Suprapubic skin (tissue), 4 donors: ENCODE results near the gene HYAL2. TPM values are rescaled to one million over a fixed set of nuclear protein-coding genes. Genes with fewer than 3 reads are reported as not detected.

Experiments used
- DNase-seq, 2 donors: peaks; one replicate each; pipeline ENCODE4 v3.0.0-alpha.2; 2019; ENCODE audit warnings: low spot score in 2 of 2
- H3K27ac ChIP-seq: fragments of 200-600 bp; sonication (generic); one replicate; pipeline ENCODE4 v1.5.1; 2019
- H3K27me3 ChIP-seq: fragments of 200-600 bp; sonication (generic); one replicate; pipeline ENCODE4 v1.5.1; 2019
- H3K36me3 ChIP-seq: fragments of 200-600 bp; sonication (generic); one replicate; pipeline ENCODE4 v1.5.1; 2019
- H3K4me1 ChIP-seq: fragments of 200-600 bp; sonication (generic); one replicate; pipeline ENCODE4 v1.5.1; 2019
- H3K4me3 ChIP-seq: fragments of 200-600 bp; sonication (generic); one replicate; pipeline ENCODE4 v1.5.1; 2019; ENCODE audit warnings: mild to moderate bottlenecking
- H3K9me3 ChIP-seq: fragments of 200-600 bp; sonication (generic); one replicate; pipeline ENCODE4 v1.5.1; 2019
- CTCF ChIP-seq, 2 donors: fragments of 200-600 bp in 1 of 2; fragments of 450-650 bp in 1 of 2; sonication (generic) in 1 of 2; IDR thresholded peaks; one replicate each; pipeline ENCODE4 v1.5.1; 2016 to 2019; ENCODE audit warnings: antibody characterized with exemption in 2 of 2, mild to moderate bottlenecking in 1 of 2, moderate library complexity in 1 of 2
- EP300 ChIP-seq: sonication (generic); formaldehyde crosslinking; IDR thresholded peaks from one replicate; pipeline ENCODE4 v1.6.1; 2017; ENCODE audit warnings: antibody characterized with exemption
- POLR2A ChIP-seq, 2 donors: fragments of 450-650 bp; IDR thresholded peaks; one replicate each; pipeline ENCODE4 v1.6.1; 2017; ENCODE audit warnings: antibody characterized with exemption in 2 of 2, mild to moderate bottlenecking in 2 of 2, moderate library complexity in 2 of 2
- POLR2AphosphoS5 ChIP-seq, 3 donors: sonication (generic); formaldehyde crosslinking; IDR thresholded peaks; one replicate each; pipeline ENCODE4 v1.6.1; 2017; ENCODE audit warnings: antibody characterized with exemption in 3 of 3
- WGBS: methylation state at CpG from one replicate; pipeline ENCODE4 v1.1.5; 2018; 5-methylcytosine and 5-hydroxymethylcytosine counted together
- total RNA-seq, 4 donors: library from RNA; depleted of rRNA; stranded (reverse); fragments of >200 nt; gene quantifications; one replicate each; pipeline ENCODE4 v1.1.0, GENCODE V29; 2016

The HYAL2 gene
- total RNA-seq, 4 donors from 2014 or later: 47.7 to 87.0 (median 80.3) TPM

- Histone ChIP-seq H3K9me3 (no peaks in the 10 kb centered on the region), H3K4me3 (peak overlapping the region; percentile 5), H3K27ac (peak overlapping the region; percentile 94), H3K4me1 (peaks cover 61% of the 10 kb centered on the region), H3K36me3 (peaks cover 34% of the 10 kb centered on the region), H3K27me3 (no peaks in the 10 kb centered on the region)
- DNase-seq: no peak
- TF ChIP-seq POLR2AphosphoS5 (IDR thresholded peaks at IDR 0.05) (no peak), CTCF (IDR thresholded peaks at IDR 0.05) (no peak), POLR2A (IDR thresholded peaks at IDR 0.05) (no peak), EP300 (no peak)
- WGBS: 41% methylated on average over 12 of the region's 12 CpGs
Measured at GRCh38 chr3:50333744-50334328, 11.3 kb upstream of the HYAL2 start.

- H3K27ac ChIP-seq: no peak overlapping the region
- no peaks in the 10 kb centered on the region for H3K9me3 ChIP-seq
- no peaks in the 10 kb centered on the region for H3K27me3 ChIP-seq
- WGBS: 94% methylated on average over 19 of the region's 19 CpGs
- no peak overlapping the region for H3K4me3 ChIP-seq
- H3K36me3 ChIP-seq: peaks cover 34% of the 10 kb centered on the region
- peaks cover 65% of the 10 kb centered on the region for H3K4me1 ChIP-seq
- no peak for DNase-seq
- no peak for TF ChIP-seq POLR2A (IDR thresholded peaks at IDR 0.05)
- no peak for TF ChIP-seq EP300
- TF ChIP-seq CTCF (IDR thresholded peaks at IDR 0.05): no peak
- TF ChIP-seq POLR2AphosphoS5 (IDR thresholded peaks at IDR 0.05): no peak
Measured at GRCh38 chr3:50331364-50331907, 8.9 kb upstream of the HYAL2 start.

GRCh38 chr3:50330330-50330729 lies 7.8 kb upstream of the HYAL2 start:
- no peak for DNase-seq
- H3K4me1 ChIP-seq: peaks cover 62% of the 10 kb centered on the region
- H3K4me3 ChIP-seq: no peak overlapping the region
- no peaks in the 10 kb centered on the region for H3K9me3 ChIP-seq
- no peak overlapping the region for H3K27ac ChIP-seq
- peaks cover 43% of the 10 kb centered on the region for H3K36me3 ChIP-seq
- H3K27me3 ChIP-seq: no peaks in the 10 kb centered on the region
- 93% methylated on average over 5 of the region's 10 CpGs for WGBS
- no peak for TF ChIP-seq CTCF (IDR thresholded peaks at IDR 0.05)
- no peak for TF ChIP-seq POLR2A (IDR thresholded peaks at IDR 0.05)
- no peak for TF ChIP-seq POLR2AphosphoS5 (IDR thresholded peaks at IDR 0.05)
- TF ChIP-seq EP300: no peak

- 2% methylated on average over 36 of the region's 55 CpGs for WGBS
- peak; percentile 99 to 100 for DNase-seq
- peak within 1 kb of the TSS; percentile 76 for H3K27ac ChIP-seq
- peaks cover 56% of the 10 kb centered on the region for H3K4me1 ChIP-seq
- H3K9me3 ChIP-seq: no peaks in the 10 kb centered on the region
- TF ChIP-seq EP300 (no peak), POLR2AphosphoS5 (IDR thresholded peaks at IDR 0.05) (peak in 2 of 3 donors; percentile 2 to 88), POLR2A (IDR thresholded peaks at IDR 0.05) (peak in 1 of 2 donors; percentile 63), CTCF (IDR thresholded peaks at IDR 0.05) (no peak)
- H3K27me3 ChIP-seq: no peaks in the 10 kb centered on the region
- peak within 1 kb of the TSS; percentile 79 for H3K4me3 ChIP-seq
- H3K36me3 ChIP-seq: peaks cover 45% of the 10 kb centered on the region
Measured at GRCh38 chr3:50327943-50328691, 5.6 kb upstream of the HYAL2 start, which contains the start of gene TUSC2. TUSC2 (minus strand) TSS chr3:50328223; CDS start chr3:50328099, 124 bp downstream.

- peak overlapping the region; percentile 76 for H3K27ac ChIP-seq
- H3K9me3 ChIP-seq: no peaks in the 10 kb centered on the region
- TF ChIP-seq POLR2AphosphoS5 (IDR thresholded peaks at IDR 0.05): no peak
- TF ChIP-seq CTCF (IDR thresholded peaks at IDR 0.05): no peak
- no peak for TF ChIP-seq POLR2A (IDR thresholded peaks at IDR 0.05)
- TF ChIP-seq EP300: no peak
- no peak for DNase-seq
- peaks cover 42% of the 10 kb centered on the region for H3K36me3 ChIP-seq
- peaks cover 57% of the 10 kb centered on the region for H3K4me1 ChIP-seq
- H3K27me3 ChIP-seq: no peaks in the 10 kb centered on the region
- 20% methylated on average over 1 of the region's 4 CpGs for WGBS
- H3K4me3 ChIP-seq: peak overlapping the region; percentile 79
Measured at GRCh38 chr3:50327129-50327528, 4.6 kb upstream of the HYAL2 start.
